HEK293T (cell line): ENCODE measurements around the gene MPPED1.

Experiments used
- CTCF ChIA-PET: fragments of 350-600 bp; formaldehyde crosslinking; extraction: SDS; loops from one replicate; lab custom pipeline; 2021; ENCODE audit warnings: antibody characterized with exemption, inconsistent platforms; lab: Yijun Ruan, JAX
- POLR2A ChIA-PET: fragments of 350-600 bp; formaldehyde crosslinking; extraction: SDS; loops from one replicate; lab custom pipeline; 2020; ENCODE audit warnings: antibody characterized with exemption, inconsistent platforms; lab: Yijun Ruan, JAX
- DNase-seq: peaks from one replicate; pipeline ENCODE4 v3.0.0; 2012; ENCODE audit warnings: mixed read lengths; ENCODE audit errors: extremely low spot score
- ARNT ChIP-seq: fragments of 450-650 bp; IDR thresholded peaks from 2 replicates; pipeline ENCODE4 v1.6.1; 2017; ENCODE audit warnings: mild to moderate bottlenecking
- BHLHE40 ChIP-seq: fragments of 450-650 bp; IDR thresholded peaks from 2 replicates; pipeline ENCODE4 v1.6.1; 2016; ENCODE audit warnings: mild to moderate bottlenecking, moderate library complexity, borderline replicate concordance
- CTBP1 ChIP-seq: fragments of 450-650 bp; IDR thresholded peaks from 2 replicates; pipeline ENCODE4 v1.6.1; 2016; ENCODE audit warnings: borderline replicate concordance
- ELF4 ChIP-seq: fragments of 450-650 bp; IDR thresholded peaks from 2 replicates; pipeline ENCODE4 v1.6.1; 2017; ENCODE audit warnings: antibody characterized with exemption
- FOXA1 ChIP-seq: fragments of 450-650 bp; IDR thresholded peaks from 2 replicates; pipeline ENCODE4 v1.6.1; 2016; ENCODE audit warnings: mild to moderate bottlenecking
- FOXK2 ChIP-seq: fragments of 450-650 bp; IDR thresholded peaks from 2 replicates; pipeline ENCODE4 v1.6.1; 2016; ENCODE audit warnings: mild to moderate bottlenecking
- FOXM1 ChIP-seq: fragments of 450-650 bp; IDR thresholded peaks from 2 replicates; pipeline ENCODE4 v1.6.1; 2017; ENCODE audit warnings: mild to moderate bottlenecking, borderline replicate concordance
- HDGF ChIP-seq: fragments of 450-650 bp; IDR thresholded peaks from 2 replicates; pipeline ENCODE4 v1.6.1; 2017; ENCODE audit warnings: antibody characterized with exemption, borderline replicate concordance
- L3MBTL2 ChIP-seq: fragments of 450-650 bp; conservative IDR thresholded peaks from 2 replicates; pipeline ENCODE4 v1.6.1; 2016; ENCODE audit warnings: mild to moderate bottlenecking
- LEF1 ChIP-seq: fragments of 450-650 bp; IDR thresholded peaks from 2 replicates; pipeline ENCODE4 v1.6.1; 2017; ENCODE audit warnings: mild to moderate bottlenecking, borderline replicate concordance
- NFRKB ChIP-seq: fragments of 450-650 bp; IDR thresholded peaks from 2 replicates; pipeline ENCODE4 v1.6.1; 2016; ENCODE audit warnings: mild to moderate bottlenecking, moderate library complexity
- SP1 ChIP-seq: fragments of 450-650 bp; IDR thresholded peaks from 2 replicates; pipeline ENCODE4 v1.6.1; 2017
- SUZ12 ChIP-seq: fragments of 450-650 bp; IDR thresholded peaks from 2 replicates; pipeline ENCODE4 v1.6.1; 2016; ENCODE audit warnings: mild to moderate bottlenecking
- TARDBP ChIP-seq: fragments of 450-650 bp; IDR thresholded peaks from 2 replicates; pipeline ENCODE4 v1.6.1; 2016
- ZNF384 ChIP-seq: fragments of 450-650 bp; IDR thresholded peaks from 2 replicates; pipeline ENCODE4 v1.6.1; 2016
- TF ChIP-seq, protein P1 (sequence below): fragments of 450-650 bp; IDR thresholded peaks from 2 replicates; pipeline ENCODE4 v1.6.1; 2016

MPPED1 gene

GRCh38 chr22:43400449-43400848 is 11.4 kb upstream of the MPPED1 start:
- CTCF ChIA-PET = no interaction called here

GRCh38 chr22:43401233-43401632 is 10.6 kb upstream of the MPPED1 start:
- no peak for DNase-seq
- CTCF ChIA-PET = no interaction called here
- POLR2A ChIA-PET = no interaction called here
- TF ChIP-seq L3MBTL2 (no peak), ZNF384 (no peak), LEF1 (no peak), FOXA1 (no peak), FOXM1 (no peak)

More at GRCh38 chr22:43400449-43400848, 11.4 kb upstream of the MPPED1 start:
- TF ChIP-seq FOXK2 (no peak), SUZ12 (no peak), FOXM1 (no peak), L3MBTL2 (no peak), SP1 (no peak), ARNT (no peak)
- TF ChIP-seq, protein P1, sequence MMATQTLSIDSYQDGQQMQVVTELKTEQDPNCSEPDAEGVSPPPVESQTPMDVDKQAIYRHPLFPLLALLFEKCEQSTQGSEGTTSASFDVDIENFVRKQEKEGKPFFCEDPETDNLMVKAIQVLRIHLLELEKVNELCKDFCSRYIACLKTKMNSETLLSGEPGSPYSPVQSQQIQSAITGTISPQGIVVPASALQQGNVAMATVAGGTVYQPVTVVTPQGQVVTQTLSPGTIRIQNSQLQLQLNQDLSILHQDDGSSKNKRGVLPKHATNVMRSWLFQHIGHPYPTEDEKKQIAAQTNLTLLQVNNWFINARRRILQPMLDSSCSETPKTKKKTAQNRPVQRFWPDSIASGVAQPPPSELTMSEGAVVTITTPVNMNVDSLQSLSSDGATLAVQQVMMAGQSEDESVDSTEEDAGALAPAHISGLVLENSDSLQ = no peak
- DNase-seq = no peak
- POLR2A ChIA-PET = no interaction called here

- TF ChIP-seq HDGF (no peak), ZNF384 (no peak), FOXA1 (no peak), FOXM1 (no peak), NFRKB (no peak), L3MBTL2 (no peak), TARDBP (no peak), FOXK2 (no peak), LEF1 (no peak), BHLHE40 (no peak), CTBP1 (no peak), SP1 (no peak), ELF4 (no peak), SUZ12 (no peak)
- TF ChIP-seq, protein P1 = no peak
- DNase-seq = no peak
- ChIA-PET CTCF (no interaction called here), POLR2A (no interaction called here)
Measured at GRCh38 chr22:43401661-43402060, 10.2 kb upstream of the MPPED1 start.

DNA sequence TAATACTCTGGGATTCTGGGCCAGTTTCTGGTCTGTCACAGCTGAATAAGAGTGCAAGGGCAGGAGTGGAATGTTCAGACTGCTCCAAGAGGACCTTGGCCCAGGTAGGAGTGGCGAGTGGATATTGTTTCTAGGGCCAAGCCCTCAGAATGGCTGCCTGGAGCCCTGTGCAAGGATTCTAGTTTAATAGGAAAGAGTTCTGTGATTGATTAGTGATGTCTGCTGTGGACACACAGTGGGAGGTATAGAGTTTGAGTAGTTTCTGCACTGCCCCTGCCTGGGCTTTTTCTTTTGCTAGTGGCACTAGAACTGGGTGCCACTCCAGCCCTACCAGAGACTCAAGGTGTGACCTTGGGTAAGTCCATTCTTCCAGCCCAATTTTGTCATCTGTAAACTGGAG is 9.7 kb upstream of the MPPED1 start:
- CTCF ChIA-PET = no interaction called here
- POLR2A ChIA-PET = no interaction called here
- TF ChIP-seq, protein P1 = no peak
- TF ChIP-seq SUZ12 (no peak), L3MBTL2 (no peak), ZNF384 (no peak), FOXA1 (no peak), NFRKB (no peak), SP1 (no peak), FOXM1 (no peak), ELF4 (no peak), BHLHE40 (no peak), FOXK2 (no peak), CTBP1 (no peak), ARNT (no peak), LEF1 (no peak), HDGF (no peak), TARDBP (no peak)
- no peak for DNase-seq

DNA sequence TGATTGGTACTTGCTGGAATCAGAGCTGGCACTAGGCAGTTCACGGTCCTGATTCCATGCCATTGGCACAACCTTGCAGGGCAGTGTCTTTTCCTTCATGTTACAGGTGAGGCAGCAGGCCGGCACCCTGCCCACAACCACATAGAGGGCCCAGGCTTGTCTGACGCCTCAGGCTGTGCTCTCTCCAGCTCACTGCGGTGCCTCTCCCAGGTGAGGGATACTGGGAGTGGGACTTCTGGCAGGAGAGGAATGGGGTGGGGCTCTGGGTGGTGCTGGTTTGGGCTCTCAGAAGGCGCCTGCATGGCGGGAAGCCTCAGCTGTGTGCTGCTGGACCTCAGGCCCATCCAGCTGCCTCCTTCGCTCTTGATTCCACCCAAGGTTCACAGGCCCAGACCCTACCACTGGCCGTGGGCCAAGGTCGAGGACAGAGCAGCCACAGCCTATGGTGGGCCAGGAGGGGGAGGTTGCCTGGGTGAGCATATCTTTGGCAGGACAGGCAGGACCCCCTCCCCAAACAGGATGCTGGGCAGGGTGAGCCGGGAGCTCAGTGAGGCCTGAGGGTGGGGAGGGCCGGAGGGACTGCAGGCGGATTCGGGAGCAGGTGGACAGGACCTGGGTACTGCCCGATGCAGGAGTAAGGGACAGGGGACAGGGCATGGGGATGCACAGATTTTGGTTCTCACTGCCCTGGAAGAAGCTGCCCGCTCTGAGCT is 7.0 kb upstream of the MPPED1 start:
- no peak for DNase-seq
- ChIA-PET POLR2A (no interaction called here), CTCF (no interaction called here)
- no peak for TF ChIP-seq LEF1
- no peak for TF ChIP-seq CTBP1
- no peak for TF ChIP-seq NFRKB
- no peak for TF ChIP-seq ZNF384
- TF ChIP-seq HDGF = no peak
- no peak for TF ChIP-seq SUZ12
- no peak for TF ChIP-seq BHLHE40
- no peak for TF ChIP-seq FOXK2
- TF ChIP-seq ELF4 = no peak
- TF ChIP-seq, protein P1 = no peak
- no peak for TF ChIP-seq TARDBP

GRCh38 chr22:43406186-43406790 is 5.5 kb upstream of the MPPED1 start:
- DNase-seq = no peak
- POLR2A ChIA-PET = no interaction called here
- no peak for TF ChIP-seq ZNF384
- TF ChIP-seq BHLHE40 = no peak
- TF ChIP-seq NFRKB = no peak
- no peak for TF ChIP-seq FOXM1
- TF ChIP-seq ELF4 = no peak
- no peak for TF ChIP-seq TARDBP
- TF ChIP-seq LEF1 = no peak
- no peak for TF ChIP-seq L3MBTL2
- TF ChIP-seq FOXK2 = no peak
- CTCF ChIA-PET = no interaction called here
